ENCODE measurements around the gene NRG4. TPM values are rescaled to one million over a fixed set of nuclear protein-coding genes. Genes with fewer than 3 reads are reported as not detected.
"Not testable (repeated sequence)": the region's sequence is repeated elsewhere in the genome, so short reads cannot be mapped to it uniquely, and the experiment has no call there.

Gene NRG4
- total and polyA plus RNA-seq, 11 donors, result 1.1 TPM; not detected in 10

- no peak overlapping the region for H3K27ac ChIP-seq
- H3K4me1 ChIP-seq, result peaks cover 0 to 23% (median 8%) of the 10 kb centered on the region in 12 donors
- TF ChIP-seq CTCF (IDR thresholded peaks at IDR 0.05) (no peak), POLR2A (IDR thresholded peaks at IDR 0.05) (no peak)
- peaks cover 0 to 55% (median 20%) of the 10 kb centered on the region in 9 donors for H3K27me3 ChIP-seq
- peak overlapping the region in 1 of 12 donors; percentile 6 for H3K4me3 ChIP-seq
- 6 to 16% (median 14%) methylated on average over 3 of the region's 3 CpGs for WGBS, 4 donors
- ATAC-seq, result no peak
- no peak for DNase-seq
- no peaks in the 10 kb centered on the region for H3K9me3 ChIP-seq
- no peaks in the 10 kb centered on the region for H3K36me3 ChIP-seq
- intact Hi-C loops (cut with DNase I), result loop anchor here in 1 of 10 donors (10.0 kb wide), 1 partner anchor 808 kb away; no protein-coding TSS in a partner anchor
These were observed 44.7 kb upstream of the NRG4 start for GRCh38 chr15:76056931-76057330.

- not testable (repeated sequence) for H3K9me3 ChIP-seq, H3K4me3 ChIP-seq, H3K36me3 ChIP-seq, ATAC-seq, H3K27ac ChIP-seq, DNase-seq
- intact Hi-C loops (cut with DNase I), result loop anchor here in 1 of 10 donors (10.0 kb wide), 1 partner anchor 811 kb away; no protein-coding TSS in a partner anchor
- WGBS, 4 donors, result 89 to 92% (median 91%) methylated on average over 10 of the region's 10 CpGs
- Histone ChIP-seq H3K27me3 (peaks cover 0 to 44% (median 13%) of the 10 kb centered on the region in 9 donors), H3K4me1 (peaks cover 0 to 15% (median 6%) of the 10 kb centered on the region in 12 donors)
These were observed 42.0 kb upstream of the NRG4 start for GRCh38 chr15:76054201-76054600.

GRCh38 chr15:76038512-76038911, 26.3 kb upstream of the NRG4 start:
- ATAC-seq, result no peak
- H3K27ac ChIP-seq, result no peak overlapping the region
- intact Hi-C loops (cut with DNase I), result no loop called here
- H3K27me3 ChIP-seq, result peaks cover 0 to 16% (median 3%) of the 10 kb centered on the region in 9 donors
- H3K4me3 ChIP-seq, result no peak overlapping the region
- H3K4me1 ChIP-seq, result no peaks in the 10 kb centered on the region
- H3K36me3 ChIP-seq, result no peaks in the 10 kb centered on the region
- H3K9me3 ChIP-seq, result peaks cover 0 to 42% (median 10%) of the 10 kb centered on the region in 12 donors
- 77 to 92% (median 86%) methylated on average over 1 of the region's 1 CpG for WGBS, 4 donors
- DNase-seq, result no peak
- TF ChIP-seq POLR2A (IDR thresholded peaks at IDR 0.05) (no peak), CTCF (IDR thresholded peaks at IDR 0.05) (no peak)

- Histone ChIP-seq H3K36me3 (no peaks in the 10 kb centered on the region), H3K27ac (no peak overlapping the region), H3K9me3 (peaks cover 0 to 18% (median 2%) of the 10 kb centered on the region in 12 donors), H3K27me3 (peaks cover 0 to 16% (median 0%) of the 10 kb centered on the region in 9 donors), H3K4me1 (no peaks in the 10 kb centered on the region), H3K4me3 (no peak overlapping the region)
- ATAC-seq (no peak), DNase-seq (no peak)
- 35 to 51% (median 39%) methylated on average over 3 of the region's 3 CpGs for WGBS, 4 donors
- TF ChIP-seq POLR2A (IDR thresholded peaks at IDR 0.05), result no peak
- no peak for TF ChIP-seq CTCF (IDR thresholded peaks at IDR 0.05)
- intact Hi-C loops (cut with DNase I), result no loop called here
These were observed 23.4 kb upstream of the NRG4 start for GRCh38 chr15:76035593-76035992.

GRCh38 chr15:76034111-76034510, 21.9 kb upstream of the NRG4 start:
- no peak overlapping the region for H3K4me3 ChIP-seq
- H3K36me3 ChIP-seq, result no peaks in the 10 kb centered on the region
- H3K9me3 ChIP-seq, result peaks cover 0 to 14% (median 0%) of the 10 kb centered on the region in 12 donors
- DNase-seq (no peak), ATAC-seq (no peak)
- peaks cover 0 to 9% (median 0%) of the 10 kb centered on the region in 9 donors for H3K27me3 ChIP-seq
- H3K4me1 ChIP-seq, result no peaks in the 10 kb centered on the region
- intact Hi-C loops (cut with DNase I), result no loop called here
- no peak overlapping the region for H3K27ac ChIP-seq
- WGBS, 4 donors, result 51 to 65% (median 54%) methylated on average over 2 of the region's 2 CpGs
- TF ChIP-seq POLR2A (IDR thresholded peaks at IDR 0.05), result no peak
- no peak for TF ChIP-seq CTCF (IDR thresholded peaks at IDR 0.05)
